Measurements from ENCODE around the gene DCST1.

The DCST1 gene

GRCh38 chr1:155048449-155049334 lies 15.1 kb downstream of the DCST1 start:
- no peak for DNase-seq (ENCODE audit: low spot score)
- no peak for TF ChIP-seq CTCF (IDR thresholded peaks at IDR 0.05; ENCODE audit: extremely low read depth, insufficient read depth, missing control alignments)
- in situ Hi-C loops (cut with MboI; ENCODE audit: low pct_unique_long_range_greater_than_20kb, low sequenced_read_pairs, unreplicated experiment), result no loop called here

GRCh38 chr1:155049651-155050559 lies 16.3 kb downstream of the DCST1 start:
- in situ Hi-C loops (cut with MboI; ENCODE audit: low pct_unique_long_range_greater_than_20kb, low sequenced_read_pairs, unreplicated experiment), result loop anchor here (25.0 kb wide), 1 partner anchor 388 kb away; no protein-coding TSS in a partner anchor
- no peak for DNase-seq (ENCODE audit: low spot score)
- TF ChIP-seq CTCF (IDR thresholded peaks at IDR 0.05; ENCODE audit: extremely low read depth, insufficient read depth, missing control alignments), result no peak

GRCh38 chr1:155050560-155051341 lies 17.1 kb downstream of the DCST1 start, which contains the start of gene ADAM15:
Gene ADAM15 (plus strand): TSS chr1:155051316. CDS start chr1:155051387, 71 bp downstream.
- in situ Hi-C loops (cut with MboI; ENCODE audit: low pct_unique_long_range_greater_than_20kb, low sequenced_read_pairs, unreplicated experiment), result loop anchor here (25.0 kb wide), 1 partner anchor 388 kb away; no protein-coding TSS in a partner anchor
- TF ChIP-seq CTCF (IDR thresholded peaks at IDR 0.05; ENCODE audit: extremely low read depth, insufficient read depth, missing control alignments), result peak; percentile 98
- DNase-seq (ENCODE audit: low spot score), result peak; percentile 99

- peak; percentile 4 for TF ChIP-seq CTCF (IDR thresholded peaks at IDR 0.05; ENCODE audit: extremely low read depth, insufficient read depth, missing control alignments)
Measured at GRCh38 chr1:155051342-155051776, 17.7 kb downstream of the DCST1 start.

GRCh38 chr1:155051777-155052398 lies 18.3 kb downstream of the DCST1 start:
- no peak for TF ChIP-seq CTCF (IDR thresholded peaks at IDR 0.05; ENCODE audit: extremely low read depth, insufficient read depth, missing control alignments)
- in situ Hi-C loops (cut with MboI; ENCODE audit: low pct_unique_long_range_greater_than_20kb, low sequenced_read_pairs, unreplicated experiment), result loop anchor here (25.0 kb wide), 1 partner anchor 390 kb away; no protein-coding TSS in a partner anchor
- DNase-seq (ENCODE audit: low spot score), result peak; percentile 67

More at GRCh38 chr1:155051342-155051776, 17.7 kb downstream of the DCST1 start:
- no peak for DNase-seq (ENCODE audit: low spot score)
- in situ Hi-C loops (cut with MboI; ENCODE audit: low pct_unique_long_range_greater_than_20kb, low sequenced_read_pairs, unreplicated experiment), result loop anchor here (25.0 kb wide), 1 partner anchor 389 kb away; no protein-coding TSS in a partner anchor
